Measurements from ENCODE around the gene ZDHHC3.

- no peak for TF ChIP-seq CTCF (IDR thresholded peaks at IDR 0.05; ENCODE audit: insufficient read depth, low read depth, low read length)
- TF ChIP-seq EZH2 (IDR thresholded peaks at IDR 0.05; ENCODE audit: insufficient read depth, low read length) = no peak
Observed at GRCh38 chr3:44974416-44974815, 1.6 kb downstream of the ZDHHC3 start.
